Activated T-helper 9 cell treated with anti-CD3 and anti-CD28 coated beads, Interleukin-2, amount 50 U/mL, for 16 hours (primary cell): ENCODE data around the gene ADAMTS16.
"Not testable (repeated sequence)": the region's sequence is repeated elsewhere in the genome, so short reads cannot be mapped to it uniquely, and the experiment has no call there.

Experiments used
- DNase-seq: peaks from one replicate; pipeline ENCODE4 v3.0.0-alpha.2; 2020; ENCODE audit warnings: low read depth

Gene ADAMTS16

GRCh38 chr5:5139777-5140478 is at the start of gene ADAMTS16:
TSS of gene ADAMTS16 (plus strand) at chr5:5140330. CDS start at chr5:5140468, 138 bp downstream.
- no peak for DNase-seq

- DNase-seq: no peak
Measured at GRCh38 chr5:5092149-5092548, 48.0 kb upstream of the ADAMTS16 start.

GRCh38 chr5:5100635-5101034 is 39.5 kb upstream of the ADAMTS16 start:
- DNase-seq: no peak

- DNase-seq: no peak
Measured at GRCh38 chr5:5101676-5102075, 38.5 kb upstream of the ADAMTS16 start.

- no peak for DNase-seq
Measured at GRCh38 chr5:5103245-5103644, 36.9 kb upstream of the ADAMTS16 start.

- DNase-seq: no peak
Measured at GRCh38 chr5:5104550-5104949, 35.6 kb upstream of the ADAMTS16 start.

GRCh38 chr5:5105531-5105930 is 34.6 kb upstream of the ADAMTS16 start:
- no peak for DNase-seq

GRCh38 chr5:5116956-5117355 is 23.2 kb upstream of the ADAMTS16 start:
- DNase-seq: no peak

- no peak for DNase-seq
Measured at GRCh38 chr5:5122776-5123175, 17.4 kb upstream of the ADAMTS16 start.

- no peak for DNase-seq
Measured at GRCh38 chr5:5124231-5124630, 15.9 kb upstream of the ADAMTS16 start.

- DNase-seq: no peak
Measured at GRCh38 chr5:5126444-5126843, 13.7 kb upstream of the ADAMTS16 start.

GRCh38 chr5:5128766-5129165 is 11.4 kb upstream of the ADAMTS16 start:
- no peak for DNase-seq

- no peak for DNase-seq
Measured at GRCh38 chr5:5132234-5132633, 7.9 kb upstream of the ADAMTS16 start.

- DNase-seq: no peak
Measured at GRCh38 chr5:5132693-5133295, 7.3 kb upstream of the ADAMTS16 start.

GRCh38 chr5:5134107-5134506 is 6.0 kb upstream of the ADAMTS16 start:
- no peak for DNase-seq

GRCh38 chr5:5135957-5136676 is 4.0 kb upstream of the ADAMTS16 start:
- no peak for DNase-seq

GRCh38 chr5:5137851-5138250 is 2.3 kb upstream of the ADAMTS16 start:
- not testable (repeated sequence) for DNase-seq

GRCh38 chr5:5139336-5139776 is 774 bp upstream of the ADAMTS16 start:
- no peak for DNase-seq

GRCh38 chr5:5140479-5141338 is 579 bp downstream of the ADAMTS16 start:
- no peak for DNase-seq

- no peak for DNase-seq
Measured at GRCh38 chr5:5141339-5141599, 1.1 kb downstream of the ADAMTS16 start.

GRCh38 chr5:5141625-5142525 is 1.7 kb downstream of the ADAMTS16 start:
- DNase-seq: peak; percentile 18
